GM20431 (cell line): ENCODE measurements around the gene TMEM132E.

Source experiments
- in situ Hi-C: fragments of 300-500 bp; cut with MseI, MboI; formaldehyde crosslinking; loops from one replicate; pipeline ENCODE4 v1.15.0; 2020; ENCODE audit warnings: low sequenced_read_pairs; ENCODE audit not compliant: unreplicated experiment

Gene TMEM132E, protein sequence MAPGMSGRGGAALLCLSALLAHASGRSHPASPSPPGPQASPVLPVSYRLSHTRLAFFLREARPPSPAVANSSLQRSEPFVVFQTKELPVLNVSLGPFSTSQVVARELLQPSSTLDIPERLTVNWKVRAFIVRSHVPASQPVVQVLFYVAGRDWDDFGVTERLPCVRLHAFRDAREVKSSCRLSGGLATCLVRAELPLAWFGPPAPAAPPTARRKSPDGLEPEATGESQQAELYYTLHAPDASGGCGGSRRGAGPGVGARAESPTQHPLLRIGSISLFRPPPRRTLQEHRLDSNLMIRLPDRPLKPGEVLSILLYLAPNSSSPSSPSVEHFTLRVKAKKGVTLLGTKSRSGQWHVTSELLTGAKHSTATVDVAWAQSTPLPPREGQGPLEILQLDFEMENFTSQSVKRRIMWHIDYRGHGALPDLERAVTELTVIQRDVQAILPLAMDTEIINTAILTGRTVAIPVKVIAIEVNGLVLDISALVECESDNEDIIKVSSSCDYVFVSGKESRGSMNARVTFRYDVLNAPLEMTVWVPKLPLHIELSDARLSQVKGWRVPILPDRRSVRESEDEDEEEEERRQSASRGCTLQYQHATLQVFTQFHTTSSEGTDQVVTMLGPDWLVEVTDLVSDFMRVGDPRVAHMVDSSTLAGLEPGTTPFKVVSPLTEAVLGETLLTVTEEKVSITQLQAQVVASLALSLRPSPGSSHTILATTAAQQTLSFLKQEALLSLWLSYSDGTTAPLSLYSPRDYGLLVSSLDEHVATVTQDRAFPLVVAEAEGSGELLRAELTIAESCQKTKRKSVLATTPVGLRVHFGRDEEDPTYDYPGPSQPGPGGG (N-terminal part only)

DNA sequence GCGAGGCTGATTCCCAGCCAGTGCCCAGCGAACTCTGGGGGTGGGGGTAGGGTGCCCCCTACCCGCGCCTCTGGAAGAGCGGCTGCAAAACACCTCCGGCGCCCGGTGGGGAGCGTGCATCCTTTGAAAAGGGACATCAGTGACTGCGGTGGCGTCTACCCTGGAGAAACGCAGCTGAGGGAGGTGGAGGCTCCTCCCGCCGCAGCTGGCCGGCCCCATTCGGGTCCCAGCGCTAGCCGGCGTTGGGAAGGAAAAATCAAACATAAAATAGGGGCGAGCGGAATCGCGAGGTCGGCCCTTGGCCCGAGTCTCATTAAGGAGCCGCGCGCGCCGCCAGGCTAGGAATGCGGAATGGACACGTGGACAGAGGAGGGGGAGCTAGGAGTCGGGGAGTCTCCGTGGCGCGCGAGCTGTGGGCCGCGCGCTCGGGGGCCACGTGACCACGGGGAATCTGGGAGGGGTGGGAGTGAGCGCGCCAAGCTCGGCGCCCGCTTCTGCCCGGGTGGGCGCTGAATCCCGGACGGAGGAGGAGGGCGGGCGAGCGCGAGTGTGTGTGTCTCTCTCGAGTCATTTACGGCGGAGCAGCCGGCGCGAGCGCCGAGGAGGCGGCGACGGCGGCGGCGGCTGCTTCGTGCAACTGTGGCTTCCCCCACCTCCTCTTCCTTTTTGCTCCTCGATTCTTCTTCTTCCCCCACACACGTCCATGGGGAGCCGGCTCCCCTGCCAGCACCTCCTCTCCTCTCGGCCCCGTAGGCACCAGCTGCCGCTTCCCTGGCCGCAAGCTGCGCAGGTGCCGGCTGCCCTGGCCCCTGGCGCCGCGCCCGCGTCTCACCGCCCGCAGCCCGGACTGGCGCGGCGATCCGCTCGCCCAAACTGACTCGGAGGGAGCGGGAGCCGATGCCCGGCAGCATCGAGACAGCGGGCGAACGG, at the start of gene TMEM132E:
Gene TMEM132E (plus strand): TSS at position 566 of the 930 bp plus-strand sequence. CDS start 1,495 bp downstream, outside the sequence.
- in situ Hi-C loops: no loop called here

DNA sequence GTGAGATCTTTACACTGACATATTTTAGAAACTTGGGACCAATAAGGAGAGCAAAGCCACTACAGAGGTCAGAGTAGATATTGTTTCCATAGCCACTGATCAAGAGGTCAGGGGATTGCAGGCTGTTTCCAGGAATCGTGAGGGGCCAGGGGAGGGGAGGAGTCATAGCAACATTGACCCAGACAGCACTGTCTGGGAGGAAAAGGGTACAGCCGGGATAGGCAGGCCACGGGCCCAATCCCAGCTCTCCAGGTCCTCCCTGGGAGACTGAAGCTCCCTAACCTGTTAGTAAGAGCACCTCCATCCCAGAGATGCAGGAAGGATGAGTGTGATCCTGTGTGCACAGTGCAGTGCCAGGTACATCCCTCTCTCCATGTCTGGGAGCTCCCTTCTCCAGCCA, 48.5 kb upstream of the TMEM132E start:
- in situ Hi-C loops: loop anchor here (25.0 kb wide), 1 partner anchor 581 kb away; the partner anchor contains the start of genes FNDC8 and RAD51D

DNA sequence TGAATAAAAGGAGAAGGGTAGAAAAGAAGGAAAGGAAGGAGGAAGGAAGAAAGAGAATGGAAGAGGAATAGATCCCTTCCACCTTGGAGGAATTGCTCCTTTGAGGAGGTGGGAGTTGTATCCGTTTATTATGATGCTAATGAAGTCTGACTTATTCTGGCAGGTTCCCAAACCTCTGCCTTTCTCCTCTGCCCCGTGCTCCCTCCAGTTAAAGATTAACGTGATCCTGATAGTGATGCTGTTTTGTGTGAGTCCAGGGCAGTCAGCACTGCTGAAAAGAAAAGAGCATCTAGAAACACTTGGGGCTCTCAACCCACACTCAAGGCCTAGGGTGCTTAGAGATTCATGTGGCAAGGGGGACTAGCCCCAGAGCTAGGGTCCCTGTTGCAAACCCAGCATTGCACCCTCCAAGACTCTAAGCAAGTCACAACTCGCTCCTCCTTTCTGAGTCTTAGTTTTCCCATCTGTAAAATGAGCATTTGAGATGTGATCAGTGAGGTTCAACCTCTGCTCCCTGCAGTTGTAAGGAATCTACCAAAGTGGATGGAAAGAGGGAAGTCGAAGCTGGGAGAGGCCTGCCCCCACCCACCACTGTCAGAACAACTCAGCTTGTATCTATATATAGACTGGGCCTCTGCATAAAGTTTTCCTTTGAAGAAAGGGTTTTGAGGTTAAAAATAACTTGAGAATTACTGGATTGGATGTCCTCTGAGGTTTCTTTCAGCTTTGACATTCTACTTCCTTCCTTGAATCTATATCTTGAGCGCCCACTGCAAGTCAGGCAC, 46.9 kb upstream of the TMEM132E start:
- in situ Hi-C loops: loop anchor here (25.0 kb wide), 1 partner anchor 580 kb away; the partner anchor contains the start of genes FNDC8 and RAD51D

DNA sequence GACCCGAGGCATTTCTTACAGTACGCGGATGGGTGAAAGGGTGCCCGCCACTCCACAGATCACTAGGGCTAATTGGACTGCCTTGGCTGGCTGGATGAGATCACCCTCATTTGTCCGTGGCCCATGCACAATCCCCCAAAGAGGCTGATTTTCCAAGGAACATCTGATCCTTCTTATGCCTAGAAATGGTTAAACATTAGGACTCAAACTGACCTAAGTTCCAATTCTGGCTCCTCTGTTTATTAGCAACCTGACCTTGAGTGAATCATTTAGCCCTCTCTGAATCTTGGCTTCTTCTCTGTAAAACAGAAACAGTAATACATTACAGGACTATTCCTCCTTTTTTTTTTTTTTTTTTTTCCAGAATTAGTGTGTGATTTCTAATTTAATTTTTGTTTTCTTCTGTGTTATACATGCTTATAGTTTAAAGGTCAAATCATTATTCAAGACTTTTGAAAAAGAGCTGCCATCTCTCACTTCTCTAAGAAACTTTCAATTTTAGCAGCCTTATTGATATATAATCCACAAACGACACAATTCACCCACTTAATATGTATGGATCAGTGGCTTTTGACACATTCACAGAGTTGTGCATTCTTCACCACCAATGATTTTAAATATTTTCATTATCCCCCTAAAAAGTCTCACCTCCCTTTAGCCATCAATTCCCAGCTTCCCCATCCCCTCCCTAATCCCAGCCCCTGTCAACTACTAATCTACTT, 45.4 kb upstream of the TMEM132E start:
- in situ Hi-C loops: loop anchor here (25.0 kb wide), 1 partner anchor 578 kb away; the partner anchor contains the start of genes FNDC8 and RAD51D

DNA sequence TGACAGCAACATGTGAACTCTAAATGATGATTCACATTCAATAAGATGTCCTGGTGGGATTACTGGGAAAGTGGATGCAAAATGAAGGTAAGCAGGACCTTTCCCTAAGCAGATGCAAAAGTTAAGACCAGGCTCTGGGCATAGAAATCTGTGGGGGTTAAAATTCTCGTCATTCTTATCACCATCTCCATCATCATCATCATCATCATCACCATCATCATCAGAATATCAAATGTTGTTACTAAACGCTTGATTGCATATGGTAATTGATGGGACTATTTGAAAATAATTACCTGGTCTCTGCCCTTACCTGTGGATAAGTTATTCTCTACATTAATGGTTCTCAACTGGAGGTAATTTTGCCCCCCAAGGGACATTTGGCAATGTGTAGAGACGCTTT, 41.9 kb upstream of the TMEM132E start:
- in situ Hi-C loops: loop anchor here (25.0 kb wide), 1 partner anchor 575 kb away; the partner anchor contains the start of genes FNDC8 and RAD51D

DNA sequence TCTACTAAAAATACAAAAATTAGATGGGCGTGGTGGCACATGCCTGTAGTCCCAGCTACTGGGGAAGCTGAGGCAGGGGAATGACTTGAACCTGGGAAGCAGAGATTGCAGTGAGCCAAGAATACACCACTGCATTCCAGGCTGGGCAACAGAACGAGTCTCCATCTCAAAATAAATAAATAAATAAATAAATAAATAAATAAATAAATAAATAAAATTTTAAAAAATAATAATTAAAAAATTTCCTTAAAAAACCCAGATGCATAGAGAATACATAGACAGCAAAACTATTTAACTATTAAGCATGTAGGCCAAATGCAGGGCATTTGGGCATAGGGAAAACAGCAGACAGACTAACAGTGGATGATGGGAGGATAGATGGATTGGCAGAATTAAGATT, 40.8 kb upstream of the TMEM132E start:
- in situ Hi-C loops: loop anchor here (25.0 kb wide), 1 partner anchor 574 kb away; the partner anchor contains the start of genes FNDC8 and RAD51D

DNA sequence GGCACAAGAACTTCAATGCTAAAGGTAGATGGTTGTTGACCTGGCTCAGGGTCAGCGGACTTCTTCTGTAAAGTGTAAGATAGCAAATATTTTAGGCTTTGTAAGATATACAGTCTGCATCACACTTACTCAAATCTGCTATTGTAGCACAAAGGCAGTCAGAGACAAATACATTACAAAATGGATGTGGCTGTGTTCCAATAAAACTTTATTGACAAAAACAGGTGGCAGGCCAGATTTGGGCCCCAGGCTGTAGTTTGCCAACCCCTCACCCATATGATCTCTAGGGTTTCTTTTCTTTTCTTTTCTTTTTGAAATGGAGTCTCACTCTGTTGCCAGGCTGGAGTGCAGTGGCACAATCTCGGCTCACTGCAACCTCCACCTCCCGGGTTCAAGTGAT, 39.5 kb upstream of the TMEM132E start:
- in situ Hi-C loops: loop anchor here (10.0 to 25.0 kb wide), 2 partner anchors 95 to 572 kb away; partner anchors contain the start of genes FNDC8 and RAD51D

DNA sequence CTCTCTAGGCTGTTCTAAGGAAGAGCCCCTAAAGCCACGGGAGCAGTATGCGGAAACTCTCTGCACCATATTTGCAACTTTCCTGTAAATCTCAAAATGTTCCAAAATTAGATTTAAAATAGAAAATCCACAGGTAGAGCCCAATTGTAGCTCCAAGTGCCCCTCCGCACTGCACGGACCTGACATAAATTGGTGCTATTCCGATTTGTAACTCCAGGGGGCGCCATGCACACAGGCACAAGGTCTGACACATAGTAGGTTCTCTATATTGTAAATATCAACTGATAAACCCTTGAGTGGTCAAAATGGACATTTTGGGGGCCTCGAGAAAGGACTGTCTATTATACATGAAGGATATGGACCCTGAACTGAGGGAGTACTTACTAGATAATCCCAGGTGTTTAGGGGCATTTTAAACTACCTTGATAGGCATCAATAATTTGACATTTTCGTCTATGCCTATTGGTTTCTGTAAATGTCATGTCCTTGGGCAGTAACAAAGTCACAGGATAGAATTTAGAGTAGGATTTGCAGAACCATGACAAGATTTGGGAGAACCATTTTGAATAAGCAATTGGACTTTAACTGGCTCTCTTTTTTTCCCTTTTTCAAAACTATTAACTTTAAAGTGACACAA, 36.6 kb upstream of the TMEM132E start:
- in situ Hi-C loops: loop anchor here (10.0 to 25.0 kb wide), 2 partner anchors 92 to 569 kb away; partner anchors contain the start of genes FNDC8 and RAD51D

DNA sequence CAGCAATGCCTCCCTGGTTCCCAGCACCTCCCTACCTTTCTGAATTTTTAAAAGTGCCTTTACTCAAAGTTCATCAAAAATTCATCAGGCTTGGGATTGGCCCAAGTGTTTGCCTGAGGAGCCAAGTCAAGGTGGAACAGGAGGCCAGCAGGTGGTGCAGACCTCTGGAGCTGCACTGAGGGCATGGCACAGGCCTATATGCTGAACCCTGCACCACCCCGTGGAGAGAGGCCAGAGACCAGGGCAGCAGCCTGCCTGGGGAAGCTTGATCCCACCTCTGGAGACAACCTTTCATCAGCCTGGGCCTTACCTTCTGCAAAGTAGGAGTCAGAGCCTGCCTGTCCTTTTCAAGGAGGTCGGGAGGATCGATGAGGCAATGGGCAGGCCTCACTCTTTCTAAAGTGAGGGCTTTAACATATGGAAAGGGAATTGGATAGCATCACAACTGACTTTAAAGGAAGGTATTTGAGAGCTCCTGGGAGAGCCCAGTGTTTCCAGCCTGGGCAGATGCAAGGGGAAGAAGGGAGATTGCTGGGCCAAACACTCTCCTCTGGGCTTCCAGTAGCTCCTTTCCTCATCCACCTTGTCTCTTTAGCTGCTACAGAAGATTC, 31.8 kb upstream of the TMEM132E start:
- in situ Hi-C loops: loop anchor here (10.0 to 25.0 kb wide), 2 partner anchors 87 to 565 kb away; partner anchors contain the start of genes FNDC8 and RAD51D

DNA sequence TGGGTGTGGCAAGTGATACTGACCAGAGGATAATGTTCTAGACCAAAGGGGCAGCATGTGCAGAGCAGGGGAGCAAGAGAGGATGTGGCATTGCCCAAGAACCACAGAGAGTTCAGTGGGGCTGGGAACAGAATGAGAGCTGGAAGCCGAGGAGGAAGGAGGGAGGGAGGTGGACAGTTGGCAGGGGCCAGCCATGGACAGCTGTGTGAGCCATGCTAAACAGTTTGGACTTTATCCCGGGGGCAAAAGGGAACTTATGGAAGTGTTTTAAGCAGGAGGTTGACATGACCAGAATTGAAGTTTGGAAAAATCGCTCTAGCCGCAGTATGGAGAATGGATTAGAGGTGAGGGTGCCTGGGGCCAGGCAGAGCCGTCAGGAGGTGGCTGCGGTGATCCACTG, 29.4 kb upstream of the TMEM132E start:
- in situ Hi-C loops: loop anchor here (10.0 to 25.0 kb wide), 2 partner anchors 85 to 562 kb away; partner anchors contain the start of genes FNDC8 and RAD51D

DNA sequence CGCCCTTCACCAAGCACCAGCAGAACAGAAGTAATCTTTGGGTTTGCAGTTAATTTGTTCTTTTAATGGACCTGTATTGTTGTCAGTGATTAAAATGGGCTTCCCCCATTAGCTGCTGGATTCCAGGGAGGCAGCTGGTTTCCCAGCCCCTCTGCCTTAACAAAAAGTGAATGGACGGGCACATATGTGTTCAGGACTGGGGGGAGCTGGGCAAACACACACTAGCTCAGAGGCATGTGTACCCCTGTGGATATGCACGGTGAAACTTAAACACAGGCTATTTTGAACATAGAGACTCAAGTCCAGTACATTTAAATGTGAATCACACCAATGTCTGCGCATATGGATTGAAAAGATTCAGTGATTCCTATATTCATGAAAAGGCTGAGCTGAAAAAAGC, 25.5 kb upstream of the TMEM132E start:
- in situ Hi-C loops: no loop called here

DNA sequence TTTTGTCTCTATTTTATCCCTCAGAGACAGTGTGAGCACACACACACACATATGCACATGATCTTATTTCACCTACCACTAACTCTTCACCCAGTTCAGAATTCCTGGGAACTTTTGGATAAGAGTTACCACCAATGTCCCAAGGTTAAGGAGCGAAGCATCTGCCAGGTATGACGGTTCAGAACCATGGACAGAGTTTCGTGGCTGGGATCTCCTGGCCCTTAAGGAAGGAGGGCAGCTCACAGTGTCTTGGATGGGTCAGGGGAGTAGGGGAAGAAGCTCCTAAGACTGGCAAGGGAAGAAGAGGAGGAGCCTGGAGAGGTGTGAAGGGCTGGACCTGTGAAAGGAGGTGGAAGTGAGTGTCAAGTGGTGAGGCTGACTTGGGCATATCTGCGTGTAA, 23.0 kb upstream of the TMEM132E start:
- in situ Hi-C loops: no loop called here

DNA sequence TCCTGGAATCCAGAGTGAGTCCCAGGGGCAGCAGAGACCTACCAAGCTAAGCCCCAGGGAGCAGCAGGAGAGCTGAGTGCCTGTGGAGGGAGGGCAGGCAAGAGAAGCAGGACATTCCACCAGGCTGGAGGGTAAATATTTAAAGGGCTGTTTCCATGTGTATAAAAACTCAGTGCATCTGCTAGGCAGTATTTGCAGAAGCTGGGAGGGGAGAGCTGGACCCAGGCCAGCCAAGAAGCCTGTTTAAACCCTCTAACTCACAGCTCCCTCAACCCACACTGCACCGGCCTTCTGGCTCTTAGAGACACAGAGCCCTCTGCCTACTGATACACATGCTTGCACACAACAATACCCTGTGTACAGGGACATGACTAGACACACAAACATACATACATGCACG, 22.5 kb upstream of the TMEM132E start:
- in situ Hi-C loops: no loop called here

DNA sequence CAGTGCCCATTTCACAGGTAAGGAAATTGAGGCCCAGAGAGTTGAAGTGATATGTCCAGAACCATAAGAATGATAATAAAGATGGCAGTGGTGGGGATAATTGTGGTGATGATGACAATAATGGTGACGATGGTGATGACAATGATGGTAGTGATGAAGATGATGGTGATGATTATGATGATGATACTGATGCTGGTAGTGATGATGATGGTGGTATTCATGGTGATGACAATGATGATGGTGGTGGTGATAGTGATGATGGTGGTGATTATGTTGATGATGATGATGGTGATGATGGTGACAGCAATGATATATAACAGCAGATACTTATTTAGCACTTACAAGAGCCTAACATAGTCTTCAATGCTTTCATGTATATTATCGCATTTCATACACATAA, 18.1 kb upstream of the TMEM132E start:
- in situ Hi-C loops: no loop called here

DNA sequence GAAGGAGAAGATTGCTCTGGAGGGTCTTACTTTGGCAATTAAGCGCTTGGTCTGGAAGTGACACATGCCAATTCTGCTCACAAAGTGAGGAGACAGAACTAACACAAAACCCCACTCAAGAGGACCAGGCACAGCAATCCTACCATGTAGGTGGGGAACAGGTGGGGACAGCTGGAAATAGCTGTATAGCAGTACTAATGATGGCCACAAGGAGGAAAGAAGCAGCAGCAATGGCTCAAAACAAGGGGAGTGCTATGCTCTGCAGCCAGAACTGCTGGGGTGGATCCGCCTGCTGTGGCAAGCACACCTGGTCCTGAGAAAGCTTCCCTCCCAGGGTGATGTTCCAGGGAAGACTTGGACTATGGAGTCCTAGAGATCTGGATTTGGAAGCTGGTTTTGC, 17.0 kb upstream of the TMEM132E start:
- in situ Hi-C loops: no loop called here

DNA sequence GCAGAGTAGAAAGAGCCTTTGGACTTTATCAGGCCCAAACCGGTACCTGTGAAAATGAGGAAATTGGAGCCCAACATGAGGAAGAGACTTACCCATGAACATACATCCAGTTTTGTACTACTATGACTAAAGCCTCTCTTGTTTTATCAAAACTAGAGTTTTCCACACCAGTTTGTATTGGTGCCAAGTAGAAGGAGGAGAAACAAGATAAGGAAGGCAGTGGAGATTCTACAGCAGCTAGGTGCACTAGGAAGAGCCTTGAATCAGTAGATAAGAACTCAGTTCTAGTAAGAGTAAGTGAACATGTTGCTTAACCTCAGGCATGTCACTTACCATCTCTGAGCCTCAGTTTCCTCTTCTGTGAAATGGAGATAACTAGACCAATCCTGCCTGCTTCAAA, 13.7 kb upstream of the TMEM132E start:
- in situ Hi-C loops: no loop called here

DNA sequence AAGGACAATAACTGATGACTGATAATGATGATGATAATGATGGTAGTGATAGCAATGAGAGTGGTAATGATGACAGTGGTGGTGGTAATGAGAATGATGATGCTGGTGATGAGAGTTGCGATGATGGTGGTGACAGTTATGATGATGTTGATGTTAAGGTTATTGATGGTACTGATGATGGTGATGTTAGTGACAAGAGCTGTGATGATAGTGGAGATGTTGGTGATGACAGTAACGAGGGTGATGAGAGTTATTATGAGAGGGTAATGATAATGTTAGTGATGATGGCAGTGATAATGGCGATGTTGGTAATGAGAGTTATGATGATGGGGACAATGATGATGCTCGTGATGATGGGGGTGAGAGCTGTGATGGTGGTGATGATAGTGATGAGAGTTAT, 13.2 kb upstream of the TMEM132E start:
- in situ Hi-C loops: no loop called here
